SU-DHL-6 (cell line): ENCODE measurements around the gene TEAD1.

Experiments used
- H2AFZ ChIP-seq: fragments of 200-600 bp; sonication (generic); 2 replicates; pipeline ENCODE4 v1.6.1; 2014; ENCODE audit warnings: low read depth, mild to moderate bottlenecking, moderate library complexity, mixed read lengths, antibody characterized with exemption, low read length; ENCODE audit not compliant: severe bottlenecking
- H3F3A ChIP-seq: fragments of 200-600 bp; shearing (Covaris generic); 2 replicates; pipeline ENCODE4 v1.6.0; 2016; ENCODE audit warnings: antibody characterized with exemption, mild to moderate bottlenecking; ENCODE audit not compliant: insufficient read depth
- H3K27ac ChIP-seq: fragments of 200-600 bp; sonication (generic); 2 replicates; pipeline ENCODE4 v1.5.1; 2016; ENCODE audit warnings: low read depth, mild to moderate bottlenecking, low read length, moderate library complexity, mixed read lengths
- H3K27me3 ChIP-seq: fragments of 200-600 bp; sonication (generic), shearing (Covaris generic); 2 replicates; pipeline ENCODE4 v1.6.0; 2014; ENCODE audit warnings: mild to moderate bottlenecking, low read length
- H3K36me3 ChIP-seq: fragments of 200-600 bp; sonication (generic); 2 replicates; pipeline ENCODE4 v1.6.1; 2014; ENCODE audit warnings: mild to moderate bottlenecking, low read length, mixed read lengths
- H3K4me2 ChIP-seq: fragments of 300-600, 200-600 bp; shearing (Covaris generic), sonication (generic); 2 replicates; pipeline ENCODE4 v1.6.0; 2014; ENCODE audit warnings: low read length, low read depth, mild to moderate bottlenecking; ENCODE audit not compliant: poor library complexity, severe bottlenecking
- H3K4me3 ChIP-seq: fragments of 200-600 bp; sonication (generic); 2 replicates; pipeline ENCODE4 v1.5.1; 2014; ENCODE audit warnings: antibody characterized with exemption, low read length, mild to moderate bottlenecking, mixed read lengths; ENCODE audit not compliant: insufficient read depth, poor library complexity, severe bottlenecking
- H3K79me2 ChIP-seq: fragments of 200-600 bp; sonication (generic); 2 replicates; pipeline ENCODE4 v1.6.1; 2014; ENCODE audit warnings: mild to moderate bottlenecking, low read length, moderate library complexity; ENCODE audit not compliant: insufficient read depth
- H3K9ac ChIP-seq: fragments of 200-600 bp; sonication (generic); 2 replicates; pipeline ENCODE4 v1.7.0; 2014; ENCODE audit warnings: mild to moderate bottlenecking, low read length
- H3K9me2 ChIP-seq: fragments of 200-600 bp; sonication (generic); replicated peaks from 2 replicates; pipeline ENCODE4 v1.6.1; 2014; ENCODE audit warnings: low read length; ENCODE audit not compliant: insufficient read depth
- H3K9me3 ChIP-seq: fragments of 200-600 bp; sonication (generic); 2 replicates; pipeline ENCODE4 v1.6.1; 2014; ENCODE audit warnings: low read length, mixed read lengths; ENCODE audit not compliant: insufficient read depth
- H4K20me1 ChIP-seq: fragments of 200-600 bp; sonication (generic); 2 replicates; pipeline ENCODE4 v1.6.1; 2014; ENCODE audit warnings: low read depth, mild to moderate bottlenecking, antibody characterized with exemption, low read length, moderate library complexity, mixed read lengths
- CTCF ChIP-seq: fragments of 200-600 bp; sonication (generic); IDR thresholded peaks from one replicate; pipeline ENCODE4 v1.5.1; 2017; ENCODE audit warnings: antibody characterized with exemption, mild to moderate bottlenecking, low read length, moderate library complexity; ENCODE audit not compliant: insufficient read depth, poor library complexity, severe bottlenecking
- EZH2phosphoT487 ChIP-seq: fragments of 200-600 bp; sonication (generic), shearing (Covaris generic); conservative IDR thresholded peaks from 2 replicates; pipeline ENCODE4 v1.6.1; 2018; ENCODE audit warnings: mild to moderate bottlenecking, antibody characterized with exemption, low read length, moderate library complexity, mixed read lengths

TEAD1 gene

DNA sequence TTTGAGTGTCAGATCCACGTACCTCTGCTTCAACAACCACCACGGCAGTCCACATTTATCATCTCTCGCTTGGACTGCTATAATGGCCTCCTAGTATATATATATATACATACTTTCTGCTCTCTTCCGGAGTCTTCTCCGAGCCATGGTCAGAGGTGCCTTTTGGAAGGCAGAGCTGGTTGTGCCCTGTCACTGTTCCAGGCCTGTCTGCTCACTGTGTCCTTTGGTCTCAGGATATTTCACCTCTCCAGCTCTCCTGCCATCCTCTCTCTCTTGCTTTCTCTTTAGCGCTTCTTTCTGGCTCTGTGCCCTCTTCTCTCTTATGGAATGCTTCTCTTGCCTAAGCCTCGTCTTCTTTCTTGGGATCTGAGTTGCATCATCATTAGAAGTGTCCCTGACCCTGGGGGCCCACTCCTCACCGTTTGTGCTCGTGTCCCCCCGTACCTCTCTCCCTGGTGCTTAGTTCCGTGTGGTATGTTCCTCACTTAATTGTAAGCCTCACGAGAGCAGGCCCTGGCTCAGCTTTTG, 248.8 kb downstream of the TEAD1 start:
- Histone ChIP-seq H3K4me3 (no peak overlapping the region), H2AFZ (no peak overlapping the region), H3K9me2 (no peaks in the 10 kb centered on the region), H3K9me3 (no peaks in the 10 kb centered on the region), H3K36me3 (no peaks in the 10 kb centered on the region), H4K20me1 (no peaks in the 10 kb centered on the region), H3K9ac (no peak overlapping the region), H3F3A (no peaks in the 10 kb centered on the region), H3K79me2 (no peaks in the 10 kb centered on the region), H3K27me3 (no peaks in the 10 kb centered on the region), H3K4me2 (no peak overlapping the region), H3K27ac (no peak overlapping the region)
- TF ChIP-seq CTCF, result no peak

- no peaks in the 10 kb centered on the region for H3K9me3 ChIP-seq
- H4K20me1 ChIP-seq, result no peaks in the 10 kb centered on the region
- H3K27me3 ChIP-seq, result no peaks in the 10 kb centered on the region
- TF ChIP-seq CTCF (no peak), EZH2phosphoT487 (no peak)
- no peak overlapping the region for H2AFZ ChIP-seq
- H3K4me2 ChIP-seq, result no peak overlapping the region
- no peaks in the 10 kb centered on the region for H3K9me2 ChIP-seq
- no peaks in the 10 kb centered on the region for H3K79me2 ChIP-seq
- no peak overlapping the region for H3K4me3 ChIP-seq
- H3K36me3 ChIP-seq, result no peaks in the 10 kb centered on the region
- no peak overlapping the region for H3K9ac ChIP-seq
- H3F3A ChIP-seq, result no peaks in the 10 kb centered on the region
- no peak overlapping the region for H3K27ac ChIP-seq
Measured at GRCh38 chr11:12924650-12925049, 250.4 kb downstream of the TEAD1 start.

GRCh38 chr11:12925520-12925919, 251.3 kb downstream of the TEAD1 start:
- no peak for TF ChIP-seq CTCF
- no peak for TF ChIP-seq EZH2phosphoT487
- H3K4me3 ChIP-seq, result no peak overlapping the region
- no peak overlapping the region for H3K9ac ChIP-seq
- H4K20me1 ChIP-seq, result no peaks in the 10 kb centered on the region
- H3K9me2 ChIP-seq, result no peaks in the 10 kb centered on the region
- H3K27me3 ChIP-seq, result no peaks in the 10 kb centered on the region
- H3K79me2 ChIP-seq, result no peaks in the 10 kb centered on the region
- H2AFZ ChIP-seq, result no peak overlapping the region
- H3F3A ChIP-seq, result no peaks in the 10 kb centered on the region
- no peak overlapping the region for H3K27ac ChIP-seq
- no peaks in the 10 kb centered on the region for H3K36me3 ChIP-seq
- no peak overlapping the region for H3K4me2 ChIP-seq
- H3K9me3 ChIP-seq, result no peaks in the 10 kb centered on the region

DNA sequence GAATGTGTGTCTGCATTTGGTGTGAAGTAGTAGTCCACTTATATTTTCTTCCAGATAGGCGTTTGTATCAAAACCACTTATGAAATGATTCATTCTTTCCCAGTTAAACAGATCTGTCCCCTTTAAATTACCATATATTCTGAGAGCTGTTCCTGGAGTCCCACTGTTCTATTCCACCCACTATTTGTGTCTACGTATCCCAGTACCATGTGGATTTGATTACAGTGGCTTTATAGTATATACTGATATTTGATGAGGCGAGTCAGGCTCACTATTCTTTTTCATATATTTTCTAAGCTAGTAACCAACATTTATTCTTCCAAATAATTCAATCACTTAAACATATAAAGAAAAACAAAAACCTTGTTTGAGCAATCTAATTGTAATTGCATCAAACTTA, 253.0 kb downstream of the TEAD1 start:
- Histone ChIP-seq H3K4me3 (no peak overlapping the region), H3K4me2 (no peak overlapping the region), H4K20me1 (no peaks in the 10 kb centered on the region), H3K9ac (no peak overlapping the region), H2AFZ (no peak overlapping the region), H3K36me3 (no peaks in the 10 kb centered on the region), H3K27me3 (no peaks in the 10 kb centered on the region), H3K9me2 (no peaks in the 10 kb centered on the region), H3K79me2 (no peaks in the 10 kb centered on the region), H3K27ac (no peak overlapping the region), H3K9me3 (no peaks in the 10 kb centered on the region), H3F3A (no peaks in the 10 kb centered on the region)
- TF ChIP-seq EZH2phosphoT487 (no peak), CTCF (no peak)
